Duodenal mucosa (tissue), 2 donors: ENCODE data around the gene DEFB123.

Experiments used
- H3K27ac ChIP-seq: one replicate; pipeline ENCODE4 v1.7.0; 2013; ENCODE audit warnings: low read depth, low read length
- H3K27me3 ChIP-seq, 2 donors: one replicate each; pipeline ENCODE4 v1.7.0; 2013; ENCODE audit warnings: low read length in 2 of 2, control low read depth in 1 of 2; ENCODE audit not compliant: insufficient read depth in 2 of 2, control insufficient read depth in 1 of 2
- H3K36me3 ChIP-seq, 2 donors: one replicate each; pipeline ENCODE4 v1.7.0; 2013; ENCODE audit warnings: low read length in 2 of 2, control low read depth in 1 of 2; ENCODE audit not compliant: insufficient read depth in 2 of 2, control insufficient read depth in 1 of 2
- H3K4me1 ChIP-seq, 2 donors: one replicate each; pipeline ENCODE4 v1.7.0; 2013; ENCODE audit warnings: low read length in 2 of 2, control low read depth in 1 of 2; ENCODE audit not compliant: insufficient read depth in 2 of 2, control insufficient read depth in 1 of 2
- H3K4me3 ChIP-seq, 2 donors: one replicate each; pipeline ENCODE4 v1.7.0; 2013; ENCODE audit warnings: low read length in 2 of 2, low read depth in 1 of 2
- H3K9ac ChIP-seq, 2 donors: one replicate each; pipeline ENCODE4 v1.7.0; 2013; ENCODE audit warnings: low read length in 2 of 2, low read depth in 1 of 2
- H3K9me3 ChIP-seq, 2 donors: one replicate each; pipeline ENCODE4 v1.7.0; 2013; ENCODE audit warnings: low read length in 2 of 2, control low read depth in 1 of 2; ENCODE audit not compliant: control insufficient read depth in 1 of 2

DEFB123 gene

DNA sequence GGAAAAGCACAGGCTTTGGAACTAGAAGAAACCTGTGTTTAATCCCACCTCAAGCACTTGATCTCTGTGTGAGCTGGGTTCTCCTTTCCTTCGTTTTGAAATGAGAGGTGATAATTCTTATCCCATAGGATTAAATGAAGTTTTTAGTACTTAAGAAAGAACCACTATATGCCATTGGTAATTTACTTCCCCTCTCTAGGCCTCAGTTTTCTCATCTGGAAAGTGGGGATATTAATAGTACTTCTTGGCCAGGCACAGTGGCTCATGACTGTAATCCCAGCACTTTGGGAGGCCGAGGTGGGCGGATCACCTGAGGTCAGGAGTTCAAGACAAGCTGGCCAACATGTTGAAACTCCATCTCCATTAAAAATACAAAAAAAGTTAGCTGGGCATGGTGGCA lies 48.7 kb downstream of the DEFB123 start:
- no peak overlapping the region for H3K4me3 ChIP-seq
- peaks cover 0 to 7% of the 10 kb centered on the region in 2 donors for H3K27me3 ChIP-seq
- no peak overlapping the region for H3K27ac ChIP-seq
- no peaks in the 10 kb centered on the region for H3K36me3 ChIP-seq
- no peaks in the 10 kb centered on the region for H3K9me3 ChIP-seq
- no peaks in the 10 kb centered on the region for H3K4me1 ChIP-seq
- H3K9ac ChIP-seq = no peak overlapping the region

DNA sequence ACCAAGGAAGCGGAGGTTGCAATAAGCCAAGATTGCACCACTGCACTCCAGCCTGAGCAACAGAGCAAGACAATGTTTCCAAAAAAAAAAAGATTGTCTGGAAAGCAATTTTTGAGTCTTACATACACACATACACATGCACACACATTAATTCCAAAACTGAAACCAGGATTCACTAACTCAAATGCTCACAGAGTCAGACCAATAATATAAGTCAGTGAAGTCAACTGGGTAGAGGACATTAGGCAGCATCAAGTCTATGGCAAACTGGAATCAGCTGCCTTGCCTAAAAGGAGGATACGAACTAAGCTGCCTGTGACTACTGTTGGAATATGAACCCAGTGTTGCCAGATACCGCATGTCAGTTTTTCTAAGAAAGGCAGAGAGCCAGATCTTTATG lies 50.3 kb downstream of the DEFB123 start:
- Histone ChIP-seq H3K36me3 (no peaks in the 10 kb centered on the region), H3K9ac (no peak overlapping the region), H3K4me3 (no peak overlapping the region), H3K27ac (no peak overlapping the region), H3K27me3 (no peaks in the 10 kb centered on the region), H3K9me3 (no peaks in the 10 kb centered on the region), H3K4me1 (peaks cover 0 to 2% of the 10 kb centered on the region in 2 donors)

DNA sequence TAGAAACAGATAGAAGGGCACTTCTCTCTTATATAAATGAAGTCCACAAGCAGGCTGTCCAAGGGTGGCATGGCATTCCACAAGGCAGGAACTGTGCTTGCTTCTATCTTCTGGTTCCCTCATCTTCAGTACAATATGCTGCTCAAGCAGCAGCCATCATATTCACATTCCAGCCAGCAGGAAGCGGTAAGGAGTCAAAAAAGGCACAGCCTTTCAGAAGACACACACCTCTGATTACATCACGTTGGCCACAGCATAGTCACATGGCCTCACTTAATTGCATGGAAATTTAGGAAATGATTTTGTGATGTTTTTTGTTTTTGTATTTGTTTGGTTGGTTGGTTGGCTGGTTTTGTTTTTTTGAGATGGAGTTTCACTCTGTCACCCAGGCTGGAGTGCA lies 53.7 kb downstream of the DEFB123 start:
- Histone ChIP-seq H3K4me1 (peaks cover 0 to 9% of the 10 kb centered on the region in 2 donors), H3K27ac (no peak overlapping the region), H3K9ac (no peak overlapping the region), H3K9me3 (no peaks in the 10 kb centered on the region), H3K4me3 (no peak overlapping the region), H3K36me3 (no peaks in the 10 kb centered on the region), H3K27me3 (peaks cover 0 to 3% of the 10 kb centered on the region in 2 donors)

DNA sequence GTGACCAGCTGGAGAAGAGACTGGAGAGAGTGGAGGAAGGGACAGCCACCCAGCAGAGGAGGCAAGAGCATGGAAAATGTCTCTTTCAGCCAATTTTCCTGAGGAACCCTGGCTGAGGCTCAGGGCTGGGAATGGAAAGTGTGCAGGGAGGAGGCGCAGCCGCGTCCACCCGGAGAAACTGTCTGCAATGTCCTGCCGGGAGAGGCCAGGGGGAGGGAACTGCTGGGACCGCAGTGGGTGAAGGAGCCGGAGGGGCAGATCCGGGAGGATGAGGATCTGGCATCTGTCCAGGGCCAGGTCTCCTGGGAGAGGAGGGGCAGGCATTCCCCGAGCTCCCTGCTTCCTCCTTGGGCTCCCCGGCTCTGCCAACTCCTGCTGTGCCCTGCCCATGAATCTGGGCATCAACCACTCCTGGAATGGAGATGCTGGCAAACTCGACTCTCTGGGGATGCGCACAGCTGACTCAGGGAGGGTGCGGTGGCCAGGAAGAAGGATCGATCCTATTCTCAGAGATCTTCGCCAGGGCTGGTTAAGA lies 56.4 kb downstream of the DEFB123 start:
- Histone ChIP-seq H3K9me3 (no peaks in the 10 kb centered on the region), H3K27me3 (peaks cover 0 to 3% of the 10 kb centered on the region in 2 donors), H3K4me1 (peaks cover 0 to 9% of the 10 kb centered on the region in 2 donors), H3K4me3 (no peak overlapping the region), H3K9ac (no peak overlapping the region), H3K27ac (no peak overlapping the region), H3K36me3 (no peaks in the 10 kb centered on the region)

DNA sequence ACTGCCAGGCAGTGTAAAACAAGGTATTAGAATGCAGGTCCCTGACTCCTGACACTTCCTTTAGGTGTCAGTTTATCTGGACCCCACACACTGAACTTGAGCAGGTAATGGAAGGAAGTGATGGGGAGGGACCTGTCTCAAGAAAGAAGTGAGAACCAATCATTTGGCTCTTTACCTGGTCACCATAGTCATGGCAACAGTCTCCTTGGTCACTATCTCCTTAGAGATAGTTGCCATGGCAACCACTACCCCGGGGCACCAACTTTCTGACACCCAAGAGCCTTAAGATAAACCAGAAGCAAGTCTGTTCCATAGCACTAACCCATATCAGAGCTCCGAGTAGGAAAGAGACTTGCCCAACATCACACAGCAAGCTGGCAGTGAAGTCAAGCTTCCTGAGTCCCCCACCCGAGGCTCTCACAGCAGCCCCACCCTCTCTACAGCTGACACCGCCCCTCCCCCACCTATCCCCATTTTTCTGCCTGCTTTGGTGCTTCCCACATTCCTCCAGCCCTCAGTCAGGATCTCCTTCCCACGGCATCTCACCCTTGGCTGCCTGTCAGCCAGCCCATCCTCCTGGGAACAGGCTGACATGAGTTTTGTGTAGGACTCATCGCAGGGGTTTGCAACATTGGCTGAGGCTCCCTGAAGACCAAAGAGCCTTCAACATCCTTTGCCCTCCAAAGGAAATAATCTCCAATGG lies 57.6 kb downstream of the DEFB123 start:
- Histone ChIP-seq H3K9ac (no peak overlapping the region), H3K4me3 (no peak overlapping the region), H3K27me3 (peaks cover 0 to 3% of the 10 kb centered on the region in 2 donors), H3K4me1 (peaks cover 0 to 9% of the 10 kb centered on the region in 2 donors), H3K9me3 (no peaks in the 10 kb centered on the region), H3K36me3 (no peaks in the 10 kb centered on the region), H3K27ac (no peak overlapping the region)
